22Rv1 (cell line): ENCODE measurements around the gene MCM10.

Experiments used
- H3K27ac ChIP-seq: fragments of 450-650 bp; 2 replicates; pipeline ENCODE4 v1.5.1; 2017
- ZFX ChIP-seq: fragments of 450-650 bp; IDR thresholded peaks from 2 replicates; pipeline ENCODE4 v1.6.1; 2017; ENCODE audit warnings: antibody characterized with exemption, borderline replicate concordance
- TF ChIP-seq, protein P1 (sequence below): fragments of 450-650 bp; IDR thresholded peaks from 2 replicates; pipeline ENCODE4 v1.5.1; 2017; ENCODE audit warnings: mild to moderate bottlenecking

Gene MCM10

DNA sequence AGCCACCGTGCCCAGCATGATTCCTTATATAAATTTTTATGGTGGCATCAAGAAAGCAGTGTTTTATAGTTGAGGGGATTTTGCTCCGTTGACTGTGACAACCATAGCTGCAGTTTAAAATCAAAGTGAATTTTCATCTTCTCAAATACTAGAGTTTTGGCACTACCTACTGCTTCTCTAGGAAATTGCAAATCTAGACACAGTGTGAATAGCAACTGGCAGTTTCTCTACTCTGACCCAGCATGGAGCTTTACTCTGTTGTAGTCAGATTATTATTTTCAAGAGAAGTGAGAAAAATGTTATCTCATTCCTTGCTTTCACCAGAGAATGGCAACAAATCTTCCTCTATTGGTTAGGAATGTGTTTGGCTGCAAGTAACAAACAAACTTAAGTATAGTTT, 22.9 kb downstream of the MCM10 start:
- TF ChIP-seq, protein P1, sequence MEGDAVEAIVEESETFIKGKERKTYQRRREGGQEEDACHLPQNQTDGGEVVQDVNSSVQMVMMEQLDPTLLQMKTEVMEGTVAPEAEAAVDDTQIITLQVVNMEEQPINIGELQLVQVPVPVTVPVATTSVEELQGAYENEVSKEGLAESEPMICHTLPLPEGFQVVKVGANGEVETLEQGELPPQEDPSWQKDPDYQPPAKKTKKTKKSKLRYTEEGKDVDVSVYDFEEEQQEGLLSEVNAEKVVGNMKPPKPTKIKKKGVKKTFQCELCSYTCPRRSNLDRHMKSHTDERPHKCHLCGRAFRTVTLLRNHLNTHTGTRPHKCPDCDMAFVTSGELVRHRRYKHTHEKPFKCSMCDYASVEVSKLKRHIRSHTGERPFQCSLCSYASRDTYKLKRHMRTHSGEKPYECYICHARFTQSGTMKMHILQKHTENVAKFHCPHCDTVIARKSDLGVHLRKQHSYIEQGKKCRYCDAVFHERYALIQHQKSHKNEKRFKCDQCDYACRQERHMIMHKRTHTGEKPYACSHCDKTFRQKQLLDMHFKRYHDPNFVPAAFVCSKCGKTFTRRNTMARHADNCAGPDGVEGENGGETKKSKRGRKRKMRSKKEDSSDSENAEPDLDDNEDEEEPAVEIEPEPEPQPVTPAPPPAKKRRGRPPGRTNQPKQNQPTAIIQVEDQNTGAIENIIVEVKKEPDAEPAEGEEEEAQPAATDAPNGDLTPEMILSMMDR = no peak
- no peak for TF ChIP-seq ZFX
- no peak overlapping the region for H3K27ac ChIP-seq

DNA sequence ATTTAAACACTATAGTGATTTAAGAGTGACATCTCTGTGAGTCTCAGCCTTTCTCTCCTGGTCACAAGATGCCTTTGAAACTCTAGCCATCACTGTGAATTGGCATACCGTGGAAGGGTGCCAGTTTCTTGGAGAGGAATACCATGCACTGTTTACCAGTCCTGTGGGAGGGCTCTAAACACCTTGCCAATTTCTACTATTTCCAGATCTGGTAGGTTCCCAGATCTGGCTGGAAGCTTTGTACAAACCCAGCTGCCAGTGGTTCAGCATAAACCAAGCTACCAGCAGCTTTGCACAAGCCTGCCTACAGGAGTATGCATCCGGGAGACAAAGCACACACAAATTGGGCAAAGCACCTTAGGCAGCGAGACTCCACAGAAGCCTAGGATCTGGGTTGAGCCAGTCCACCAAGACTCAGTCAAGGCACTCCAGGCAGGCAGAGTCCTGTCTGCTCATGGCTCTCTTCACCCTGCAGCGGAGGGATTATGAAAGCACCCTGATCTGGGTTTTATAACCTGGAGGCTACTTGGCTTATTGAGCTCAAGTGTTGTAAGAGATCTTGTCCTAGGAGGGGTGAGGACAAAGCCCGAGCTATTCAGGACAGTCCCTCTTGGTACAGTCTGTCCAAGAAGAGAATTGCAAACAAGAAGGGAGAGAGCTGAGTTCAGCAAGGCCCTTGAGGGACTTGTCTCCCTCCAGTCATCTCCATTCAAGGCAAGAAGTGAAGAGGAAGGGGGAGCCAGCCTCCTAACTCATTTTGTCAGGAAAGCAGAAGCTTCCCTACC, 23.6 kb downstream of the MCM10 start:
- no peak for TF ChIP-seq ZFX
- TF ChIP-seq, protein P1 = no peak
- H3K27ac ChIP-seq = no peak overlapping the region

DNA sequence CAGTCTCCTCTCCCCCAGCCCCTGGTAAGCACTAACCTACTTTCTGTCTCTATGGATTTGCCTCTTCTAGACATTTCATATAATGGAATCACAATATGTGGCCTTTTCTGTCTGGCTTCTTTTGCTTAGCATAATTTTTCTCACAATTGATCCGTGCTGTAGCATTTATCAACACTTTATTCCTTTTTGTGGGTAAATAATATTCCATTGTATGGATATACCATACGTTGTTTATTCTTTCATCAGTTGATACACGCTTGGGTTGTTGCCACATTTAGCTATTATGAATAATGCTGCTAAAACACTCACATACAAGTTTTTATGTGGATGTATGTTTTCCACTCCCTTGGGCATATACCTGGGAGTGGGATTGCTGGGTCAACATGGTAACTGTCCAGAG, 25.8 kb downstream of the MCM10 start:
- H3K27ac ChIP-seq = no peak overlapping the region
- no peak for TF ChIP-seq ZFX
- TF ChIP-seq, protein P1 = no peak

DNA sequence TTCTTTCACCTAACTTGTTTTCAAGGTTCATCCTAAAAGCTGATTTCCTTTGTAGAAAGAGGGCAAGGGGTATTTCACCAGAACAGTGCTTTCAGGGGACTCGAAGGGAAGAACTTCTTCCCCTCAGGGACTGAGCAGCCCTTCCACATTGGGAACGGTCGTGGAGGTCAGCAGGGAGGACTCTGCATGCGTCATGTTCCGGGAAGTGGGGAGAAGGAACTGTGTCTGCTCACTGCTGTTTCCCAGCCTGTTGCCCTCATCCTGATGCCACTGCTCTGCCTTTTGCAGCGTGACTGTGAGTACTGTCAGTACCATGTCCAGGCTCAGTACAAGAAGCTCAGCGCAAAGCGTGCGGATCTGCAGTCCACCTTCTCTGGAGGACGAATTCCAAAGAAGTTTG, 27.2 kb downstream of the MCM10 start:
- TF ChIP-seq ZFX = no peak
- TF ChIP-seq, protein P1 = no peak

DNA sequence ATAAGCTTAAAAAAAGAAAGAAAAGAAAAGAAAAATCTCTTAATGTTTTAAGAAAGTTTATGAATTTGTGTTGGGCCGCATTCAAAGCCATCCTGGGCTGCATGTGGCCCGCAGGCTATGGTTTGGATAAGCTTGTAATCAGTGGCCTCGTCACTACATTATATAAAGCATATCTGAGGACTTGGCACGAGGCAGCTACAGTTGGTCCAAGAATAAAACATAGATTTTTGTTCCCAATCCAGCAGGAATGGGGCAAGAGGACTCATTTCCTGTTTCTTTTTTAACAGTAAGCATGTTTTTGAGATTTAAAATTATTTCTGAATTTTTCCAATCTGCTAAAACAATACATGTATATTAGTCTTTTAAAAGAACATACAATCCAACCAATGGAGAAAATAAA, 28.6 kb downstream of the MCM10 start:
- TF ChIP-seq ZFX = no peak
- TF ChIP-seq, protein P1 = no peak
- no peak overlapping the region for H3K27ac ChIP-seq

More for the DNA sequence above, 27.2 kb downstream of the MCM10 start:
- no peak overlapping the region for H3K27ac ChIP-seq

DNA sequence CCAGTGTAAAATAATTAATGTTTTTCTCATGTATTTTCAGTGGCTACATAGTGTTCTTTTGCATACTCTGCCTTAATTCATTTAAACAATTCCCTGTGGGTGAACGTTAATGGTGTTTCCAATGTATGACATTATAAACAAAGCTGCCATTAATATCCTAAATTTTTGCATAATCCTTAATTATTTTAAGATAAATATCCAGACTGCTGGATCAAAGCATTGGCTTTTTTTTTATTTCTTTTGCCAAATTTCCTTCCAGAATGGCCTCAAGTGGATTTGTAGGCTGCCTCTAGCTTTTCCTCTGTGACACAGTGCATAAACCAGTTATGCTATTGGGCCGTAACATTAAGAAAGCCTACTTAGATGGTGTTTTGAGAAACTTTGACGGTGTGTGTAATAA, 29.5 kb downstream of the MCM10 start:
- H3K27ac ChIP-seq = no peak overlapping the region
- TF ChIP-seq, protein P1 = no peak
- TF ChIP-seq ZFX = no peak

DNA sequence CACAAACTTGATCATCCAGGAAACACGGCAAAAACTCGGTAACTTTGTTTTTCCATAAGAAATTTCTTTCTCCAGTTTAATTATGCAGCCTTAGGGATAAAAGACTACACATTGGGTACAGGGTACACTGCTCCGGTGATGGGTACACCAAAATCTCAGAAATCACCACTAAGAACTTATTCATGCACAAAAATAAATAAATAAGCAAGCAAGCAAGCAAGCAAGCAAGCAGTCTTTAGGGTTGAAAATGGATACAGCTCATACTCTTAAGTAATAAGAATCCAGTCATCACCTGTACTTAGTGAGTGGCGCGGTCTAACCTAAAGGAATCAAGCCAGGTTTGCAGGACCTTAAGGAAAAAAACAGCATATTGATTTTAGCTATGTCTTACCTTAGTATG, 30.0 kb downstream of the MCM10 start:
- no peak overlapping the region for H3K27ac ChIP-seq
- TF ChIP-seq, protein P1 = no peak
- no peak for TF ChIP-seq ZFX
